PC-9 (cell line): ENCODE data around the gene PDE4D.

Experiments
- EZH2 ChIP-seq: fragments of 200-600 bp; sonication (generic); IDR thresholded peaks from 2 replicates; pipeline ENCODE4 v1.8.0; 2017; ENCODE audit warnings: antibody characterized with exemption, low read depth
- TF ChIP-seq, protein P1 (sequence below): fragments of 200-600 bp; sonication (generic); conservative IDR thresholded peaks from 2 replicates; pipeline ENCODE4 v1.6.1; 2017; ENCODE audit warnings: mixed run types, antibody characterized with exemption, mild to moderate bottlenecking, moderate library complexity

DNA sequence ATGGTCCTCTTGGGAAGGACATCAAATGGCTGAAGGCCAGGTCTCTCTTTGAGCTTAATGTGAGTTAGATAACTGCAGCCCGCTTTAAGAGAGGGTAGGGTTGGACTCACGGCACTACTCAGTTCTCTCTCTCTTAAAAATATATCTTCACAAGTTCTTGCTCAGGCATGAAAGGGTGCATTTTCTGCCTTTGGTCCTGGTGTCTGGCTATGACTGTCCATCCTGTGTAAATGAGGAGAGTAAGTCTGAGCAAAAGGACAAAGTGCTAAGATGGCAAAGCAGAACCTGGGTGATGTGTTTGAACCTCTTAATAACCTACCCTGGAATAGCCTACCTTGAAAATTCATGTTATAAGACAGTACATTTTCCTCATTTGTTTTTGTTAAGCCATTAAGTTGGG, 293.4 kb downstream of the PDE4D start:
- TF ChIP-seq, protein P1, sequence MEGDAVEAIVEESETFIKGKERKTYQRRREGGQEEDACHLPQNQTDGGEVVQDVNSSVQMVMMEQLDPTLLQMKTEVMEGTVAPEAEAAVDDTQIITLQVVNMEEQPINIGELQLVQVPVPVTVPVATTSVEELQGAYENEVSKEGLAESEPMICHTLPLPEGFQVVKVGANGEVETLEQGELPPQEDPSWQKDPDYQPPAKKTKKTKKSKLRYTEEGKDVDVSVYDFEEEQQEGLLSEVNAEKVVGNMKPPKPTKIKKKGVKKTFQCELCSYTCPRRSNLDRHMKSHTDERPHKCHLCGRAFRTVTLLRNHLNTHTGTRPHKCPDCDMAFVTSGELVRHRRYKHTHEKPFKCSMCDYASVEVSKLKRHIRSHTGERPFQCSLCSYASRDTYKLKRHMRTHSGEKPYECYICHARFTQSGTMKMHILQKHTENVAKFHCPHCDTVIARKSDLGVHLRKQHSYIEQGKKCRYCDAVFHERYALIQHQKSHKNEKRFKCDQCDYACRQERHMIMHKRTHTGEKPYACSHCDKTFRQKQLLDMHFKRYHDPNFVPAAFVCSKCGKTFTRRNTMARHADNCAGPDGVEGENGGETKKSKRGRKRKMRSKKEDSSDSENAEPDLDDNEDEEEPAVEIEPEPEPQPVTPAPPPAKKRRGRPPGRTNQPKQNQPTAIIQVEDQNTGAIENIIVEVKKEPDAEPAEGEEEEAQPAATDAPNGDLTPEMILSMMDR = no peak
- no peak for TF ChIP-seq EZH2
